ENCODE results near the gene GLIS1. TPM values are rescaled to one million over a fixed set of nuclear protein-coding genes. Genes with fewer than 3 reads are reported as not detected.

The GLIS1 gene
- total RNA-seq, 1 donor from 2014 or later, result not detected

DNA sequence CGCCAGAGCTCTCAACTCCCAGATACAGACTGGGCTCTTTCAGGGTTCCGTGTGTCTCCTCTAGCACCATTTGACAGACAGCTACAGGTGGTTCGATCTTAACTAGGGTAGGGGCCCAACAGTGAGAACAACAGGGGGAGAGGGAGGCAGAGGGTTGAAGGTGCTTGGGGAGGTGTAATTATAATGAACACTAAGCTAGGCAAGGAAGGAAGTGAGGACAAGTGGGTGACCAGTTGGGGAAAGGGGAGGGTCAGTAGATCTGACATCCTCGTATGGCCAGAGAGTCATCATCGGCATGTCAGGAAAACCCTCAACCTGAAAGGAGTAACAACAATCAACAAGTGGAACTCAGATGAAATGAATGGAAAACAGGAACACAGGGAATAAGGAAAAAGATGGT lies 22.8 kb downstream of the GLIS1 start:
- H3K9me3 Mint-ChIP-seq (ENCODE audit: unreplicated experiment), result no peaks in the 10 kb centered on the region
- H3K4me3 Mint-ChIP-seq (ENCODE audit: unreplicated experiment), result no peak overlapping the region
- TF ChIP-seq, protein P1, sequence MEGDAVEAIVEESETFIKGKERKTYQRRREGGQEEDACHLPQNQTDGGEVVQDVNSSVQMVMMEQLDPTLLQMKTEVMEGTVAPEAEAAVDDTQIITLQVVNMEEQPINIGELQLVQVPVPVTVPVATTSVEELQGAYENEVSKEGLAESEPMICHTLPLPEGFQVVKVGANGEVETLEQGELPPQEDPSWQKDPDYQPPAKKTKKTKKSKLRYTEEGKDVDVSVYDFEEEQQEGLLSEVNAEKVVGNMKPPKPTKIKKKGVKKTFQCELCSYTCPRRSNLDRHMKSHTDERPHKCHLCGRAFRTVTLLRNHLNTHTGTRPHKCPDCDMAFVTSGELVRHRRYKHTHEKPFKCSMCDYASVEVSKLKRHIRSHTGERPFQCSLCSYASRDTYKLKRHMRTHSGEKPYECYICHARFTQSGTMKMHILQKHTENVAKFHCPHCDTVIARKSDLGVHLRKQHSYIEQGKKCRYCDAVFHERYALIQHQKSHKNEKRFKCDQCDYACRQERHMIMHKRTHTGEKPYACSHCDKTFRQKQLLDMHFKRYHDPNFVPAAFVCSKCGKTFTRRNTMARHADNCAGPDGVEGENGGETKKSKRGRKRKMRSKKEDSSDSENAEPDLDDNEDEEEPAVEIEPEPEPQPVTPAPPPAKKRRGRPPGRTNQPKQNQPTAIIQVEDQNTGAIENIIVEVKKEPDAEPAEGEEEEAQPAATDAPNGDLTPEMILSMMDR (IDR thresholded peaks at IDR 0.05; ENCODE audit: unreplicated experiment), result no peak

DNA sequence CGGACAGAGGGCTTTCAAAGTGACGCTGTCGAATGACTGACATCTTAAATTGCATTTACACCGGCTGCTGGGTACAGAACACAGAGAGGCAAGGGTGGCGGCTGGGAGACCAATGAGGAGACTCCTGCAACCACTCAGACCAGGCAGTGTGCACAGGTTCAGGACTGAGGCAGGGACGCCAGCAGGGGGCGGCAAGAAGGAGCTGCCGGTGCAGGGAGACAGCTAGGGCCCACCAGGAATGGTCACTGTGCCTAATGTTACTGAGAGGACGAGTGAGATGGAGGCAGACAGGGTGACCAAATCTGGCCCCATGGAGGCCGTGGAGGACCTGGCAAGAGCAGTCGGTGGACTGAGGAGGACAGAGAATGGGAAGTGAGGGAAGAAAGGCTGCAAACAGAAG lies 23.5 kb downstream of the GLIS1 start:
- H3K4me3 Mint-ChIP-seq (ENCODE audit: unreplicated experiment), result no peak overlapping the region
- peak; percentile 78 for DNase-seq (ENCODE audit: low spot score)
- peaks cover 4% of the 10 kb centered on the region for H3K27me3 Mint-ChIP-seq (ENCODE audit: unreplicated experiment)
- no peak overlapping the region for H3K27ac Mint-ChIP-seq (ENCODE audit: unreplicated experiment)
- H3K9me3 Mint-ChIP-seq (ENCODE audit: unreplicated experiment), result no peaks in the 10 kb centered on the region
- TF ChIP-seq, protein P1 (IDR thresholded peaks at IDR 0.05; ENCODE audit: unreplicated experiment), result peak; percentile 53
- H3K36me3 Mint-ChIP-seq (ENCODE audit: low read depth, unreplicated experiment), result no peaks in the 10 kb centered on the region
- no peaks in the 10 kb centered on the region for H3K4me1 Mint-ChIP-seq (ENCODE audit: unreplicated experiment)

More for the DNA sequence above, 22.8 kb downstream of the GLIS1 start:
- H3K27me3 Mint-ChIP-seq (ENCODE audit: unreplicated experiment), result peaks cover 4% of the 10 kb centered on the region
- no peaks in the 10 kb centered on the region for H3K4me1 Mint-ChIP-seq (ENCODE audit: unreplicated experiment)
- H3K36me3 Mint-ChIP-seq (ENCODE audit: low read depth, unreplicated experiment), result no peaks in the 10 kb centered on the region
- DNase-seq (ENCODE audit: low spot score), result no peak
- H3K27ac Mint-ChIP-seq (ENCODE audit: unreplicated experiment), result no peak overlapping the region

DNA sequence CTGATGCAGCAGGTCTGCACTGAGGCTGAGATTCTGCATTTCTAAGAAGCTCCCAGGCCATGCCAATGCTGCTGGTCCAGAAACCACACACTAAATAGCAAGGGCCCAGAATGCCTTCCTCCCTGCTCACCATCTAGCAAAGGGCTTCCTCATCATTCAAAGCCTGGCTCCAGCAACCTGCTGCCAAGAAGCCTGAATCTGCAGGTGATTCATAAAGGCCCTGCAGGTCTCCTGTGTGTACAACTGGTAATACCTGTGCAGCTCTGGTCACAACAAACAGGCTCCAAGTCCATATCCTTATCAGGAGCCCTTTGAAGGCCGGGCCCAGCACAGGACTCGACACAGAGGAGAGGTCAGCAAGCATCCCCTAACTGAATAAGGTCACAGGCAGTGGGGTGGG lies 26.7 kb downstream of the GLIS1 start:
- H3K27ac Mint-ChIP-seq (ENCODE audit: unreplicated experiment), result no peak overlapping the region
- TF ChIP-seq, protein P1 (IDR thresholded peaks at IDR 0.05; ENCODE audit: unreplicated experiment), result no peak
- no peaks in the 10 kb centered on the region for H3K36me3 Mint-ChIP-seq (ENCODE audit: low read depth, unreplicated experiment)
- no peak for DNase-seq (ENCODE audit: low spot score)
- H3K4me1 Mint-ChIP-seq (ENCODE audit: unreplicated experiment), result no peaks in the 10 kb centered on the region
- peaks cover 4% of the 10 kb centered on the region for H3K27me3 Mint-ChIP-seq (ENCODE audit: unreplicated experiment)
- H3K4me3 Mint-ChIP-seq (ENCODE audit: unreplicated experiment), result no peak overlapping the region
- H3K9me3 Mint-ChIP-seq (ENCODE audit: unreplicated experiment), result no peaks in the 10 kb centered on the region

DNA sequence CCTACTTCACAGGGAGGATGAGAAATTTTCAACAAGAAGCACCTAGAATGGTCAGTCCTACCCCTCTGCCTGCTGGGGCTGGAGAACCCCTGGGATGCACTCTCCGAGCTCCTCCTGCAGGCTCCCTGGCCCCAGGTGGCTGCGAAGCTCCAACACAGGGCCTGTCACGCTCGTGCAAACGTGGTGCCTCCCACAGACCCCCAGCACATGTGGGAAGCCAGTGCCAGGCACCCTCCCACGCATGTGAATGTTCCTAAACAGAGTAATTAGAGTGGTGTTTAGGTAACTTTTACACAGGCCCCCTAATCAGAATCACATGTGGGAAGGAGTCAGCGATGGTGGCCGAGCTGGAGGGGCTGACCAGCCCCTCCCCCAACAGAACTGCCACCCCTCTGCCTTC lies 28.4 kb downstream of the GLIS1 start:
- Mint-ChIP-seq H3K9me3 (ENCODE audit: unreplicated experiment) (no peaks in the 10 kb centered on the region), H3K27me3 (ENCODE audit: unreplicated experiment) (peaks cover 4% of the 10 kb centered on the region), H3K4me3 (ENCODE audit: unreplicated experiment) (no peak overlapping the region), H3K36me3 (ENCODE audit: low read depth, unreplicated experiment) (no peaks in the 10 kb centered on the region), H3K27ac (ENCODE audit: unreplicated experiment) (no peak overlapping the region), H3K4me1 (ENCODE audit: unreplicated experiment) (peaks cover 10% of the 10 kb centered on the region)
- TF ChIP-seq, protein P1 (IDR thresholded peaks at IDR 0.05; ENCODE audit: unreplicated experiment), result no peak
- no peak for DNase-seq (ENCODE audit: low spot score)

DNA sequence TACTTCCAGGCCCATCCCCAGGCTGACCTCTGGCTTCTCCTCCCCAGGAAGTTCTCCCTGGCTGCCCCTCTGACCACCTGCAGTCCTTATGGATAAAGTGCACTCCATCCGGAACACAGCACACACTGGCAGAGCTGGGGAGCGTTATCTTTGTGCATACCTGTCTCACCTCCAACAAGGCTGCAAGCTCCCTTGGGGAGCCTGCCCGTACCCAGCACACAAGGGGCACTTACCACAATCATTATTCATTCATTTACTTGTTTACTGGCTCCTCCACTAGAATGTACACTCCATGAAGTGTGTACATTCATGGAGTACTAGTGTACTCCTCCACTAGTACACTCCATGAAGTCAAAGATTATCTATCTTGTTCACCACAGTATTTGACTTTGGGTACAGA lies 30.3 kb downstream of the GLIS1 start:
- no peak overlapping the region for H3K27ac Mint-ChIP-seq (ENCODE audit: unreplicated experiment)
- H3K27me3 Mint-ChIP-seq (ENCODE audit: unreplicated experiment), result peaks cover 6% of the 10 kb centered on the region
- no peaks in the 10 kb centered on the region for H3K36me3 Mint-ChIP-seq (ENCODE audit: low read depth, unreplicated experiment)
- no peak for DNase-seq (ENCODE audit: low spot score)
- H3K9me3 Mint-ChIP-seq (ENCODE audit: unreplicated experiment), result no peaks in the 10 kb centered on the region
- H3K4me3 Mint-ChIP-seq (ENCODE audit: unreplicated experiment), result no peak overlapping the region
- TF ChIP-seq, protein P1 (IDR thresholded peaks at IDR 0.05; ENCODE audit: unreplicated experiment), result no peak
- peaks cover 16% of the 10 kb centered on the region for H3K4me1 Mint-ChIP-seq (ENCODE audit: unreplicated experiment)
